Measurements from ENCODE around the gene ARV1.

DNA sequence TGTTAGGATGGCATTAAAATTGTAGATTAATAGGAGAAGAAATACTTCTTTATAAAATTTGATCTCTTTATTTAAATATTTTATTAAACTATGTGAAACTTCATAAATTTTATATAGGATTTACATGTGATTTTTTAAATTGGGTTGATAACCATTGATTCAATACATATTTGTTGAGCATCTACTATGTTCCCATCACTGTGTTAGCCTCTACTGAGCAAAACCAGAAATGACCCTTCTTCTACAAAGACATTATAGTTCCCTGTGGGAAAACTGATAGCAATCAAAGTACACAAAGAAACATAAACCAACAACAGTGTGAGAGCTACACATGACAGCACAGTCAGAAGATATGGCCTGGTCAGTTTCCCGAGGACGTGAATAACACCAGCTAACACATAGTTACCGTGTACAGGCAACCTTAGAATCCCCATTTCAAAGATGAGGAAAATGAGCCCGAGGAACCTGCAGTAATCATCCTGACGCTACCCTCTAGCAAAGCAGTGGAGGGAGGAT is 12.5 kb upstream of the ARV1 start:
- TF ChIP-seq SP1 (IDR thresholded peaks at IDR 0.05) = no peak
- no peak for TF ChIP-seq TARDBP (IDR thresholded peaks at IDR 0.05)

Data from HEK293T (cell line).